ENCODE data around the gene CATSPER3.

GRCh38 chr5:134957920-134958608, 9.6 kb upstream of the CATSPER3 start:
- no peak for TF ChIP-seq POLR2A (IDR thresholded peaks at IDR 0.05; ENCODE audit: low read depth)
- no peak for TF ChIP-seq CTCF (IDR thresholded peaks at IDR 0.05)

Measured in esophagus muscularis mucosa (tissue), 3 donors.